Fibroblast of pulmonary artery (primary cell): ENCODE measurements around the gene BCAN.

Source experiments
- DNase-seq: peaks from one replicate; pipeline ENCODE4 v3.0.0-alpha.2; 2010; ENCODE audit warnings: low read depth
- H3K4me3 ChIP-seq: replicated peaks from 2 replicates; pipeline ENCODE4 v1.5.1; 2011; ENCODE audit warnings: low read depth, mild to moderate bottlenecking, control low read depth, low read length, moderate library complexity
- TF ChIP-seq, protein P1 (sequence below): IDR thresholded peaks from 2 replicates; pipeline ENCODE4 v1.5.1; 2011; ENCODE audit warnings: mild to moderate bottlenecking, control low read depth, low read length, inconsistent platforms; ENCODE audit errors: missing control alignments

BCAN gene

DNA sequence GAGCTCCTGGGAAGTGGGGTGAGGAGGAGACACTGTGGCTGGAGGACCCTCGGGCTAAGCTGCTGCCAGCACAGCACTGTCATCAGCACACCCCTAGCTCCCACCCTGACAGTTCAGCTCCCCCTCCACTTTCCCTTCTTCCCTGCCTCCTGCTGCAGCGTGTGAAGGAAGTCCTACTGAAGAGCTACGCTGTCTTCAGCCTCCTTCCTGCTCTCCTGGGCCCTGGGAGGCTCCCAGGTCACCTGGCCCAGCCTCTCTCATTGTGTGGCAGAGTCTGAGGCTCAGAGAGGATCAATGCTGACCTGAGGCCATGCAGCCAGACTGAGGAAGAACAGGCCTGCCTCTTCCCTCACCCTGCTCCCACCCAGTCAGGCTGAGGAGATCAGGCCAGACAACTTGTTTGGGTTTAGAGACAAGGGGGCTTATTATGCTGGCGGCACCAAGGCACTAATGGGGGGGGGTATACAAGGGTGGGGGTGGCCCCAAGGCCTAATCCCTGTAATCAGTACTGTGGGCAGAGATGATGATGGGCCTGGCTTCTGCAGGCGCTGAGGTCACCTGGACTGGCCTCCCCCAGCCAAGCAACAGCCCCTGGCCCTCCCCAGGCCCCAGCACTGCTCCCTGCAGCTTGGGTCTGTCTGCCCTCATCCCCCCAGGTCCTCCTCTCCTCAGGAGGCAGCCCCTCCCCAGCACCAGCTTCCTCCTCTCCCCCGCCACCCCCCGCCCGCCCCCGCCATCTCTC lies 26.2 kb downstream of the BCAN start:
- TF ChIP-seq, protein P1, sequence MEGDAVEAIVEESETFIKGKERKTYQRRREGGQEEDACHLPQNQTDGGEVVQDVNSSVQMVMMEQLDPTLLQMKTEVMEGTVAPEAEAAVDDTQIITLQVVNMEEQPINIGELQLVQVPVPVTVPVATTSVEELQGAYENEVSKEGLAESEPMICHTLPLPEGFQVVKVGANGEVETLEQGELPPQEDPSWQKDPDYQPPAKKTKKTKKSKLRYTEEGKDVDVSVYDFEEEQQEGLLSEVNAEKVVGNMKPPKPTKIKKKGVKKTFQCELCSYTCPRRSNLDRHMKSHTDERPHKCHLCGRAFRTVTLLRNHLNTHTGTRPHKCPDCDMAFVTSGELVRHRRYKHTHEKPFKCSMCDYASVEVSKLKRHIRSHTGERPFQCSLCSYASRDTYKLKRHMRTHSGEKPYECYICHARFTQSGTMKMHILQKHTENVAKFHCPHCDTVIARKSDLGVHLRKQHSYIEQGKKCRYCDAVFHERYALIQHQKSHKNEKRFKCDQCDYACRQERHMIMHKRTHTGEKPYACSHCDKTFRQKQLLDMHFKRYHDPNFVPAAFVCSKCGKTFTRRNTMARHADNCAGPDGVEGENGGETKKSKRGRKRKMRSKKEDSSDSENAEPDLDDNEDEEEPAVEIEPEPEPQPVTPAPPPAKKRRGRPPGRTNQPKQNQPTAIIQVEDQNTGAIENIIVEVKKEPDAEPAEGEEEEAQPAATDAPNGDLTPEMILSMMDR = no peak
- no peak for DNase-seq
- no peak overlapping the region for H3K4me3 ChIP-seq

DNA sequence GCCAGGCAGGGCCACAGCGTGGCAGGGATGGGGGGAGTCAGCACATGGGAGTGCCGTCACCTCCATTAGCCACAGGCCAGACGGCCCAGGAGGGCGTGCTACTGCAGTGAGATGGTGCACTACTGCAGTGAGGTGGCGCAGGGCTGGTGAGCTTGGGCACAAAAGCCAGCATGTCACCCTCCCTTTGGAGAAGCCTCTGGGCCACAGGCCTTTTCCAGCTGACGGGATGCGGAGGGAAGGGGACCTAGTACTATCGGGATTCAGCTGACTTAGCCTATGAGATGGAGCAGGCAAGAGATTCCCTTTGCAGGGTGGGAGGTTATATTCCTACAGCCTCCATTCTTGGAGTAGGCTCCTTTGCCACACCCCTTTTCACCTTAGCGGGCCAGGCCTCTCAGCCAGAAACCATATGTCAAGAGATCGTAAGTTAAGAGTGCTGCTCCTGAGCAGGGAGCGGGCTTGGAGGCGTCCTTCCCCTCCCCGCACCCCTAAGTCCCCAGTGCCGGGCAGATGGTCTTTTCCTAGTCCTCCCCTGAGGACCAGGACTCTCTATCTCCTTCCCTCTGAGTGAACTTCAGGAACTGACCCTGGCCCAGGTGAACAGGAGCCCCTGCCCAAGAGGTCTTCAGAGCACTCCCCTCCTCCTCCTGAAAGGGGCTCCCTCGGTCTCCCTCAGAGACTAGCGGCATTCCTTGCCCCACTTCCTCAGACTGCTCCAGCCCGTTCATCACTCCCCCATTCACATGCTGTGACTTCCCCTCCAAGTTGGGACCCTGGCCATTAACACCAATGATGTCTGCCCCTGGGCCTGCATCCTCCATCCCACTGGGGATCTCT lies 27.1 kb downstream of the BCAN start:
- TF ChIP-seq, protein P1 = no peak
- no peak overlapping the region for H3K4me3 ChIP-seq
- no peak for DNase-seq

- no peak for DNase-seq
- TF ChIP-seq, protein P1 = no peak
- no peak overlapping the region for H3K4me3 ChIP-seq
Observed at GRCh38 chr1:156669794-156670193, 27.9 kb downstream of the BCAN start.

DNA sequence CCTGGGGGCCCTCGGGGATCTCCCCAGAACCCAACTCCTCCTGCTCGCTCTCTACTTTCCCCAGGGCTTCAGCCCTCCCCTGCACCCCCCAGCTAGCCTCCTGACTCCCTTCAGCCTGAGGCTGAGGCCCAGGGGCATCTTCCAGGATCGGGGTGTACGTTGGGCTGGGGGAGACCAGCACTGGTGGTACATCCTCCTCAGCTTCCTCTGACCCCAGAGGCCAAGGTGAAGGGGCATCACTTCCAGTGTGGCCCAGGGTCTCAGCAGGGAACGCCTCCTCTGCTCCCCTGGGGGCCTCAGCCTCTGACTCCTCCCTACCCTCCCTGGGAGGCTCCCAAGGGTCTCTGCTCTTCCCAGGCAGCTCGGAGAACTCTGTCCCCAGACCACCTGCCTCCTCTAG lies 28.4 kb downstream of the BCAN start:
- DNase-seq = no peak
- no peak overlapping the region for H3K4me3 ChIP-seq
- TF ChIP-seq, protein P1 = no peak

DNA sequence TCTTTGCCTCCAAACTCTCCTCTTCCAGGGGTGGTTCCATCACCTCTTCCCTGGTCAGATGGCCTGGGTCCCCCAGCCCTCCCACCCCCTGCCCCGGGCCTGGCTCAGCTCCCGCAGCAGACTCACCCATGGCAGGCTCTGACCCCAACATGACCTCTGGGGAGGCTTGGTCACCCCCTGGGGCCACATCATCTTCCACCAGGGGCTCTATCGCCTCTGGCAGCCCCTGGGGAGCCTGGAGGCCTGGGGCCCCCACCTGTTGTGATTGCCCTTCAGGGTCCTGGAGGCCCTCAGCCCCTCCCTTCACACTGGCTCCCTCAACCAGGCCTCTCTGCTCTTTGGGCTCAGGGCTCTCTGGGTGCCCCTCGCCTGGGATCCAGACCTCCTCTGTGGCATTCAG lies 28.9 kb downstream of the BCAN start:
- TF ChIP-seq, protein P1 = no peak
- no peak overlapping the region for H3K4me3 ChIP-seq
- no peak for DNase-seq

- no peak for DNase-seq
- TF ChIP-seq, protein P1 = no peak
- H3K4me3 ChIP-seq = no peak overlapping the region
Observed at GRCh38 chr1:156671804-156672203, 29.9 kb downstream of the BCAN start.
